ENCODE results near the gene GLB1L. TPM values are rescaled to one million over a fixed set of nuclear protein-coding genes. Genes with fewer than 3 reads are reported as not detected.

Gene GLB1L
- total RNA-seq, 2 donors from 2014 or later = 1.8 to 3.4 TPM

DNA sequence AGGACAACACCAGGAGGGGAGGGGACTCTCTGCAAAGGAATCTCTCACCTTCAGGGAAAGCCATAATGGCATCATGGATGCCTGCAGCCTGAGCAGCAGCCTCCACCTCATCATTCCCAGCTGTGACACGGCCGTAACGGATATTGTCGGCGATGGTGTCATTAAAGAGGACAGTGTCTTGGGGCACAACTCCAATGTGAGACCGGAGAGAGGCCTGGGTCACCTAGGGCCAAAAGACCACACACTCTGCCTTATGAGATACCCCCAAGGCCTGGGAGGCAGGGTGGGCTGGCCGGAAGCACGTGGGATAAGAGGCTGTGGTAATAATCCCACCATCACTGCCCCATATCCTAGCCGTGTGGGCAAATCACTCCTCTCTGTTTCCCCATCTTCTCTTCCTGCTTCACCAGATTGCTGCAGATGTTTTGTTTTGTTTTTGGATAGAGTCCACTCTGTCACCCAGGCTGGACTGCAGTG lies 34.3 kb downstream of the GLB1L start:
- TF ChIP-seq CTCF (IDR thresholded peaks at IDR 0.05) = no peak
- Histone ChIP-seq H3K27me3 (no peaks in the 10 kb centered on the region), H3K4me1 (peaks cover 0 to 19% of the 10 kb centered on the region in 2 donors), H3K9me3 (no peaks in the 10 kb centered on the region), H3K4me3 (no peak overlapping the region), H3K36me3 (peaks cover 44% of the 10 kb centered on the region), H3K27ac (no peak overlapping the region)
- DNase-seq (ENCODE audit: low spot score) = no peak

- no peaks in the 10 kb centered on the region for H3K27me3 ChIP-seq
- peaks cover 0 to 21% of the 10 kb centered on the region in 2 donors for H3K4me1 ChIP-seq
- no peak overlapping the region for H3K27ac ChIP-seq
- no peak overlapping the region for H3K4me3 ChIP-seq
- DNase-seq (ENCODE audit: low spot score) = no peak
- H3K9me3 ChIP-seq = no peaks in the 10 kb centered on the region
- H3K36me3 ChIP-seq = peaks cover 38% of the 10 kb centered on the region
- TF ChIP-seq CTCF (IDR thresholded peaks at IDR 0.05) = no peak
Observed at GRCh38 chr2:219210196-219210885, 34.9 kb downstream of the GLB1L start.

DNA sequence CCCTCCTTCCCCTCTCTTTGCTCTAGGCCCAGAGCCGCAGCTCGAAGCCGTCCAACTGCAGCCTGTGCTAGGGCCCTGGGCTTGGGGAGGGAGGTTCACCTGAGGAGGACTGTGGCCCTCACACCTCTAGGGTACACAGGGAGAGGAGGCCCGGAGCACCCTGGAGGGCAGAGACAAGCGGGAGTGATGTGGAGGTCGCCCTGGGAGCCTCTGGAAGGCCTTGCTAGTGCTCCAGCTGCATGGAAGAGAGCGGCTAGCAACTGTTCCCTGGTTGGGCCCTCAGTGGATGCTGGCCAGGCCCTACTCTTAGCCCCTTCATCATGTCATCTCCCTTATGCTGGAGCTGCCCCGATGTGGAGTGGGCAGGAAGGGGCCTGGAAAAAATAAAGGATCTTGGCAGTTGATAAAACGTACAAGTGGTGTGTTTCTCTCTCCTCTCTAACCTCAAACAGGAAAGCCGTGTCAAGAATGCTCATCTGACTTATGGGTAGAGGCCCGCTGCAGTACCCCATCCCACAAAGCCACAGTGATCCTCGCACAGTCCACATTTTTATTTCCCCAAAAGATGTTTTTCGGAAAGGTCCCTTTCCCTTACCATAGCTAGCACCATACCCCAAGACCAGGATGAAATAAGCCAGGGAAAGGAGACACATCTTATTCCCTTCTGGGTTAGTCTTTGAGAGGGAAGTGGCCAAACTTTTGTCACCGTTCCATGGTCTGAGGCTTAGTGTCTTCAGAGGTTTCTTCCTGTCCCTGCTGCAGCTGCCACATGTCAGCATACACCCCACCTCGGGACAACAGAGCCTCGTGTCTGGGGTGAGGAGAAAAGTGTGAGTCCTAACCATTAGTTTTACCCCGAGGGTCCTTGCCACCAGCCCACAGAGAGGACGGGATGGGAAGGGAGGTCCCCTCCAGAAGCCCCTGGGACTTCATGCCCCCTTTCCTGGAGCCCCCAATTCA lies 35.7 kb downstream of the GLB1L start:
- no peak for DNase-seq (ENCODE audit: low spot score)
- Histone ChIP-seq H3K36me3 (peaks cover 32% of the 10 kb centered on the region), H3K27ac (no peak overlapping the region), H3K9me3 (no peaks in the 10 kb centered on the region), H3K4me1 (peaks cover 0 to 21% of the 10 kb centered on the region in 2 donors), H3K4me3 (no peak overlapping the region), H3K27me3 (no peaks in the 10 kb centered on the region)
- no peak for TF ChIP-seq CTCF (IDR thresholded peaks at IDR 0.05)

DNA sequence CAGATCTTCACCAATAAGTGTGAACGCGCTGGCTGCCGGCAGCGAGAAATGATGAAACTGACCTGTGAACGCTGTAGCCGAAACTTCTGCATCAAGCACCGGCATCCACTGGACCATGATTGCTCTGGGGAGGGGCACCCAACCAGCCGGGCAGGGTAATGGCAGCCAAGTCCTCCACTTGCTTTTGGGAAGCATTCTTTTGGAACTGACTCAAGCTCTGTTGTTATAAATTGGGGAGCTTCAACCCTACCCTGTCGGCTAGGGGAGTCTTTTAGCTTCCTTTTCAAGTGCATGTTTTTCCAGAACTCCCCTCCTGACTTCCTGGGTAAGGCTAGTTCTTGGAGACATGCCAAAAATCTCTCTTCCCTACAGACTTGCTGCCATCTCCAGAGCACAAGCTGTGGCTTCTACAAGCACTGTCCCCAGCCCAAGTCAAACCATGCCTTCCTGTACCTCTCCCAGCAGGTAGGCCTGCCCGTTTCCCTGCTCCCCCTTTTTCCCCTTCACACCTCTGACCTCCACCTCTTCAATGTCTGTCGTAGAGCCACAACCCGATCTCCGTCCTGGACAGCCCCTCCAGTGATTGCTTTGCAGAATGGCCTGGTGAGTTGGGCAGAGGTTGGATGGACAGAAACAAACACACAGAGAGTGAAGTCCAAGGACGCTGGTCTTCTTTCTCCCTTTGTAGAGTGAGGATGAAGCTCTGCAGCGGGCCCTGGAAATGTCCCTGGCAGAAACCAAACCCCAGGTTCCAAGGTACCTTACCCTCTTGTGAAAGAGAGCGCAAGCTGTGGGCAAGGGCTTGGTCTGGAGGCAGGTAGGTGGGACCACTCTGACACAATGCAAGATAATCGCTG lies 37.1 kb downstream of the GLB1L start:
- peak overlapping the region in 1 of 2 donors; percentile 78 for H3K4me3 ChIP-seq
- no peak for TF ChIP-seq CTCF (IDR thresholded peaks at IDR 0.05)
- H3K4me1 ChIP-seq = peaks cover 0 to 21% of the 10 kb centered on the region in 2 donors
- H3K36me3 ChIP-seq = peaks cover 18% of the 10 kb centered on the region
- DNase-seq (ENCODE audit: low spot score) = no peak
- peak overlapping the region; percentile 95 to 98 for H3K27ac ChIP-seq
- no peaks in the 10 kb centered on the region for H3K9me3 ChIP-seq
- no peaks in the 10 kb centered on the region for H3K27me3 ChIP-seq

- peaks cover 10% of the 10 kb centered on the region for H3K36me3 ChIP-seq
- peaks cover 0 to 21% of the 10 kb centered on the region in 2 donors for H3K4me1 ChIP-seq
- H3K4me3 ChIP-seq = peak overlapping the region; percentile 76 to 78
- no peaks in the 10 kb centered on the region for H3K9me3 ChIP-seq
- no peak for DNase-seq (ENCODE audit: low spot score)
- peak overlapping the region; percentile 95 to 98 for H3K27ac ChIP-seq
- no peaks in the 10 kb centered on the region for H3K27me3 ChIP-seq
- no peak for TF ChIP-seq CTCF (IDR thresholded peaks at IDR 0.05)
Observed at GRCh38 chr2:219207134-219207883, 37.9 kb downstream of the GLB1L start.

Data from right atrium auricular region (tissue), 2 donors.